HPDE6-E6E7 (cell line): ENCODE measurements around the gene GBP3.
"Not testable (repeated sequence)": the region's sequence is repeated elsewhere in the genome, so short reads cannot be mapped to it uniquely, and the experiment has no call there.

Experiments used
- DNase-seq: peaks from one replicate; pipeline ENCODE4 v3.0.0; 2011; ENCODE audit warnings: missing footprints; ENCODE audit errors: extremely low spot score

The GBP3 gene

DNA sequence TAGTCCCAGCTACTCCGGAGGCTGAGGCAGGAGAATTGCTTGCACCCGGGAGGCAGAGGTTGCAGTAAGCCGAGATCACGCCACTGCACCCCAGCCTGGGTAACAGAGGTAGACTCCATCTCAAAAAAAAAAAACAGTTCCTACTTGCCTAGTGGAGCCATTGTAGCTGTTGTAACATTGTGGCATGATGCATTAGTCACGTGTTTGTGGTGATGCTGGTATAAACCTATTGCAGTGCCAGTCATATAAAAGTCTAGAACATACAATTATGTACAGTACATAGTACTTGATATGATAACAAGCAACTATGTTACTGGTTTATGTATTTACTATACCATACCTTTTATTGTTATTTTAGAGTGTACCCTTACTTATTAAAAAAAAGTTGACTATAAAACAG, 46.4 kb downstream of the GBP3 start:
- no peak for DNase-seq

DNA sequence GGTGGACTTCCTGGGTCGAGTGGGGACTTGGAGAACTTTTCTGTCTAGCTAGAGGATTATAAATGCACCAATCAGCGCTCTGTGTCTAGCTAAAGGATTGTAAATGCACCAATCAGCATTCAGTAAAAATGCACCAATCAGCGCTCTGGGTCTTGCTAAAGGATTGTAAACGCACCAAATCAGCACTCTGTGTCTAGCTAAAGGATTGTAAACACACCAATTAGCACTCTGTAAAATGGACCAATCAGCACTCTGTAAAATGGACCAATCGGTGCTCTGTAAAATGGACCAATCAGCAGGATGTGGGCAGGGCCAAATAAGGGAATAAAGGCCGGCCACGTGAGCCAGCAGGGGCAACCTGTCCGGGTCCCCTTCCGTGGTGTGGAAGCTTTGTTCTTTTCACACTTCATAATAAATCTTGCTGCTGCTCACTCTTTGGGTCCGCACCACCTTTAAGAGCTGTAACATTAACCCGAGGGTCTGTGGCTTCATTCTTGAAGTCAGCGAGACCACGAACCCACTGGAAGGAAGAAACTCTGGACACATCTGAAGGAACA, 48.0 kb downstream of the GBP3 start:
- DNase-seq: not testable (repeated sequence)

GRCh38 chr1:88973520-88974137, 49.0 kb downstream of the GBP3 start:
- DNase-seq: no peak

- DNase-seq: no peak
These were observed 60.9 kb downstream of the GBP3 start for GRCh38 chr1:88961647-88962275.

DNA sequence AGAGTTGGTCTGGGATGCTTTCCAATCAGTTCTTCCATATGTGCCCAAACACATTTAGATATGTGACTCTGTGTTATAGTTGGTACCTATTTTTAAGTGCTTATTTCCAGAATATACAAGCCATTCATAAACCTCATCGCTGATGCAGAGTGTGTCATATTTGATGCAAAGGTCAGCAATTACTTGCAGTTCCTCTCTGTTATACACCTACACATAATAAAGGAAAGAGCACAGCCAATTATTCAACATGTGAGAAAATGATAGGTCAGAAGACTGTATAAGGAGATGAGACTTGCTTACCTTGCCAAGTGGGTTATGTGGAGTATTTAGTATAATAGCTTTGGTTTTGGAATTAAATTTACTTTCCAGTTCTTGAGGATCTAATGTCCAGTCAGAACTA, 61.6 kb downstream of the GBP3 start:
- DNase-seq: no peak
